Activated CD4-positive, CD25-positive, alpha-beta regulatory T cell (primary cell): ENCODE measurements around the gene DNM2.
"Not testable (repeated sequence)": the region's sequence is repeated elsewhere in the genome, so short reads cannot be mapped to it uniquely, and the experiment has no call there.

Source experiments
- DNase-seq, 4 experiments: peaks; one replicate each; lab custom pipeline; 2025; lab: John Stamatoyannopoulos, UW

Gene DNM2

GRCh38 chr19:10838377-10838776, 120.5 kb downstream of the DNM2 start:
- no peak for DNase-seq

DNA sequence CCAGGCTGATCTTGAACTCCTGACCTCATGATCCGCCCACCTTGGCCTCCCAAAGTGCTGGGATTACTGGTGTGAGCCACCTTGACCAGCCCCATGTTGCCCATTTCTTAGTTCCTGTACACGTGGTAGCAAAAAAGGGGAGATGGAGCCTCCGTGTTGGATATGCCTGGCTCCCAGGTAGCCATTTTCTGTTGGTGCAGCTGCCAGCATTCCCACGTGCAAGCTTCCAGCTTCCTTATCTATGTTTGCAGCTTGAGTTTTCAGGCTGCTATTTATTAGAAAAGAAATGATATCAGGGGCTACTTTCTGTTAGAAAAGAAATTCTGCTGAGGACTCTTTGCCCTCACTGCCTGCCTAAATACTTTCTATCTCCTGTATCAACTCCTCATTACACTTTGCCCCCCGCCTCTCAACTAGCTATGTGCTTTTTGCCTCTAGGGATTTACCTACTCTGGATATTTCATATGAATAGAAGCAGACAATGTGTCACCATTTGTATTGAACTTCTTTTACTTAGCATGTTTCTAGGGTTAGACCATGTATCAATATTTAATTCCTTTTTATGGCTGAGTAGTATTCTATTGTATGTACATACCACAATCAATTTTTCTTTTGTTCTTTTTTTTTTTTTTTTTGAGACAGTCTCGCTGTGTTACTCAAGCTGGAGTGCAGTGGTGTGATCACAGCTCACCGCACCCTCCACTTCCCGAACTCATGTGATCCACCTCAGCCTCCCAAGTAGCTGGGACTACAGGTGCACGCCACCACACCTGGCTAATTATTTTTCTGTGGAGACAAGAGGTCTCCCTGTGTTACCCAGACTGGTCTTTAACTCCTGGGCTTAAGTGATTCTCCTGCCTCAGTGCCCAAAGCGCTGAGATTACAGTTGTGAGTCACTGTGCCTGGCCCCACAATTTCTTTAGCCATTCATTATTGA, 121.5 kb downstream of the DNM2 start:
- DNase-seq = no peak

DNA sequence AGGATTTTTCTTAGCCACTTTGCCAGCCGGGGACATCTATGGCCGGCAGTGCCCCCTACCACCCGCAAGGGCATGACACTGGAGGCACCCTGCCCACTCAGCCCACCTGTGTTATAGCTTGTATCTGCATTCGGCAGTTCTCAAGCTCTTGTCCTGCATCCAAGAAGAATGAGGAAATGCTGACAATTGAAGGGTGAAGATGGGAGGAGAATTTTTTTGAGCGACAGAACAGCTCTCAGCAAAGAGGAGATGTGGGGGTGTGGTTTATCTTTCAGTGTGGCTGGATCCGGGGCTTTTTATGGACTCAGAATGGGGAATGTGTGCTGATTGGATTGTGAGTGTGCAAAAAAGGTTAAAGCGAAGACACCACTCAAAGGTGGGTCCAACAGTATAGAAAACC, 124.9 kb downstream of the DNM2 start:
- no peak for DNase-seq

DNA sequence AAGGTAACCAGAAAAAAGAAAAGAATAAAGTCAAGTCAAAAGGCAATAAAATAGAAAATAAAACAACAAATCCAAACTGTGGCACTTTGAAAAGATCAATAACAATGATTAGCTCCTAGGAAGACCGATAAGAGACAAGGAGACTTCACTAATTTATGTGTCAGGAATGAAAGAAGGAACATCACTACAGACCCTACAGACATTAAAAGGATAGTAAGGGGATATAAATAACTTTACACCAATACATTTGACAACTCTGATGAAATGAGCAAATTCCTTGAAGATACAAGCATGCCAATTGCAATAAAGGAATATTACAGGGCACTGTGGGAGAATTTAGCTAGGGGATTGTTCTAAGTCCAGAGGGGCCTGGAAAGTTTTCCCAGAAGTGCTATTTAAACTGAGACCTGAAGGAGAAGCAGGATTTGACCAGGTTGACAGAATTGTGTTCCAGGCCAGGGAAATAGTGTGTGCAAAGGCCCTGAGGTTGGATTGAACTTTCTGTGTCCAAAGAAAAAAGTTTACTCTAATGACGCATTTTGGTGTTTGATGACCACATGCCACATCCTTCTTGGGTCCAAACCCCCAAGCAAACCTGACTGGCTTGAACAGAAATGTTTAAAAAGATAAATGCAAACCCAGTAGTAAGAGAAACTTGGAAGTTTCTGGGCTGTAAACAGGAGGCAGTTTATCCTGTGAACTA, 128.8 kb downstream of the DNM2 start:
- DNase-seq = no peak

GRCh38 chr19:10848230-10848856, 130.5 kb downstream of the DNM2 start, which contains the start of gene C19orf38:
Gene C19orf38 (plus strand): TSS chr19:10848415. CDS start chr19:10848509, 94 bp downstream.
- DNase-seq = no peak

GRCh38 chr19:10850631-10851030, 132.8 kb downstream of the DNM2 start:
- DNase-seq = no peak

- no peak for DNase-seq
Measured at GRCh38 chr19:10852098-10852800, 134.4 kb downstream of the DNM2 start.

DNA sequence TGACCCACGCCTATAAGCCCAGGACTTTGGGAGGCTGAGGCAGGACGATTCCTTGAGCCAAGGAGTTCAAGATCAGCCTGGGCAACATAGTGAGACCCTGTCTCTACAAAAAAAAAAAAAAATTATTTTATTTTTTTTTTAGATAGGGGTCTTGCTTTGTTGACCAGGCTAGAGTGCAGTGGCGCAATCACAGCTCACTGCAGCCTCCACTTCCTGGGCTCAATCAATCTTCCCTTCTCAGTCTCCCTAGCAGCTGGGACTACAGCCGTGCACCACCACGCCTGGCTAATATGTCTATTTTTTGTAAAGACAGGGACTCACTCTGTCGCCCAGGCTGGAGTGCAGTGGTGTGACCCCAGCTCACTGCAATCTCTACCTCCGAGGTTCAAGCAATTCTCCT, 135.1 kb downstream of the DNM2 start:
- DNase-seq = no peak

- no peak for DNase-seq
Measured at GRCh38 chr19:10854350-10855089, 136.6 kb downstream of the DNM2 start.

DNA sequence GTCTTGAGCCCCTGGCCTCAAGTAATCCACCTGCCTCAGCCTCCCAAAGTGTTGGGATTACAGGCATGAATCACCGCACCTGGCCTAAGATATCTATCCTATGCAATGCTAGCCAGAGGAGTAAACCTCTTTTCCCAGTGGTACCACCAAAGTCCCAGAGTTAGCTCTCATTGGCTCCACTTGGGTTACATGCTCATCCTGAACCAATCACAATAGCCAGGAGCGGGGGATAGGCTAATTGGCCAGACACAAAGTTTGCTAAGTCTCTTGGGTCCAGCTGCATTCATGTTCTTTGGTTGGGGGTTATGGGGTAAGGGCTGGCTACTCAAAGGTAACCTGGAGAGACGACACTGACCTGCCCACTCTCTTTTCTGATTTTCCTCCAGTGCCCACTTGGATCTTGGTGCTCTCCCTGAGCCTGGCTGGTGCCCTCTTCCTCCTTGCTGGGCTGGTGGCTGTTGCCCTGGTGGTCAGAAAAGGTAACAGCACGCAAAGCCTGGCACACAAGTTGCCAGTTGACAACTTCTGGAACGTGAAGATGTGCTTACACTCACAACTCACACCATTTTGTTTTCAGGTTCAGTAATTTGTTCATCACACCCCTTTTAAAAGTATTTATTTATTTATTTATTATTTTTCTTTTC, 138.1 kb downstream of the DNM2 start:
- no peak for DNase-seq

GRCh38 chr19:10856899-10857298, 139.0 kb downstream of the DNM2 start:
- not testable (repeated sequence) for DNase-seq

DNA sequence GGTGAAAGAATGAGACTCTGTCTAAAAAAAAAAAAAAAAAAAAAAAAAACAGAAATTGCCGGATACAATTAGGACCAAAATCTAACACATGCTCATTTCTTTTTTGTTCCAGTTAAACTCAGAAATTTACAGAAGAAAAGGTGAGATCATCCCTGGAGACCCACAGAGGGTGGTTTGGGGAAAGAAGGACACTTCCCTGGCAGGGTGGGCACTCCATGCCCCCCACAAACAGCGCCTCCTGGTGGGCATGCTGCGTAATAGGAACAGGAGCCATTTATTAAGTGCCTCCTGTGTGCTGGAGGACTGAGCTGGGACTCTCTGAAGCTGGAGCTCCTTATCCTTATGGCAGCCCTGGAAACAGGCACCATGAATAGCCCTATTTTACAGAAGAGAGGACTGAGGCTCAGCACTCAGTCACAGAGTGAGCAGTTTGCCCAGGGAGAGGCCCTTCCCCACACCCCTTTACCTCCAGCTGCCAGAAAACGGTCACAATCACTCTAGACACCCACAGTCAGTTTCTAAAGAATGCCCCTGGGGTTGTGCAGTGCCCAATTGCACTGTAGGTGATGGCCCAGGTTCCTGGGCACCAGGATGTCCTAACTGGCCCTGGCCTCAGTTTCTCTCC, 140.4 kb downstream of the DNM2 start:
- no peak for DNase-seq

GRCh38 chr19:10861103-10861651, 143.3 kb downstream of the DNM2 start:
- no peak for DNase-seq

DNA sequence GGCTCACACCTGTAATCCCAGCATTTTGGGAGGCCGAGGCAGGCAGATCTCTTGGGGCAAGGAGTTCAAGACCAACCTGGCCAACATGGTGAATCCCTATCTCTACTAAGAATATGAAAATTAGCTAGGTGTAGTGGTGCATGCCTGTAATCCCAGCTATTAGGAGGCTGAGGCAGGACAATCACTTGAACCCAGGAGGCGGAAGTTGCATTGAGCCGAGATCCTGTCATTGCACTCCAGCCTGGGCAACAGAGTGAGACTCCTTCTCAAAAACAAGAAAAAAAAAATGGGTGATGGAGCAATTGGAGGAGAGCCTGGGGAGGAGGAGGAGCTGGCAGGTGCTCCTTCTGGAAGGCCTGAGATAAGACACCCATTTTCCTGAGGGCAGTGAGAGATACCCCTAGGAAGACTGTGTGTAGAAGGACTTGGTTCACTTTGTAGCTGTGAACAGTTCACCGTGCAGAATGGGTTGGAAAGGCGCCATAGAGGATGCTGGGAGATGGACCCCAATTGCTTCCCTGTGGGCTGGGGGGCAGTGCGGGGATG, 144.8 kb downstream of the DNM2 start:
- no peak for DNase-seq

DNA sequence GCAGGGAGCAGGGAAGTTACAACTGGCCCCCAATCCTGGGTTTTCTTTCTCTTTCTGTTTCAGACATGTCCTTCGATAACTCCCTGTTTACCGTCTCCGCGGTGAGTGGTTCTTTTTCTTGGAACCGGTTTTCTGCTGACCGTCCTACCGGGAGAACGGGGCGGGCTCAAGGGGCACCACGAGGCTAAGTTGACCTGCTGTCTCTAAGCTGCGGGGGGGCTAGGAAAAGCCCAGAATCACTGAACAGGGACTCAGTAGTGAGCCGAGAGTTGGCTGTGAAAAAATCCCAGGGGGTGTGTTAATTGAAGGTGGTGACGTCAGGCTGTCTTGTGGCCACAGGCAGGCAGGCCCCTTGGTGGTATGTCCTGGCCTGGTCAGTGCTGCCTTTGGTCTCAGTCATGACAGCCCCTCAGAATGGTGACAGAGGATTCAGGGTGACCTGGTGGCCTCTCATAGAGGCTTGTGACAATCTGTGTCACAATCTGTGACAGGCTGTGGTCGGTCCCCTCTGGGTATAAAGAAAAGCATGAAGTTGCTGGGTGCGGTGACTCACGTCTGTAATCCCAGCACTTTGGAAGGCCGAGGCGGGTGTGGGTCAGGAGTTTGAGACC, 145.3 kb downstream of the DNM2 start:
- DNase-seq = no peak

GRCh38 chr19:10864538-10864899, 146.6 kb downstream of the DNM2 start:
- peak; percentile 52 to 80 (median 64) for DNase-seq

- no peak for DNase-seq
Measured at GRCh38 chr19:10866495-10866894, 148.6 kb downstream of the DNM2 start.

DNA sequence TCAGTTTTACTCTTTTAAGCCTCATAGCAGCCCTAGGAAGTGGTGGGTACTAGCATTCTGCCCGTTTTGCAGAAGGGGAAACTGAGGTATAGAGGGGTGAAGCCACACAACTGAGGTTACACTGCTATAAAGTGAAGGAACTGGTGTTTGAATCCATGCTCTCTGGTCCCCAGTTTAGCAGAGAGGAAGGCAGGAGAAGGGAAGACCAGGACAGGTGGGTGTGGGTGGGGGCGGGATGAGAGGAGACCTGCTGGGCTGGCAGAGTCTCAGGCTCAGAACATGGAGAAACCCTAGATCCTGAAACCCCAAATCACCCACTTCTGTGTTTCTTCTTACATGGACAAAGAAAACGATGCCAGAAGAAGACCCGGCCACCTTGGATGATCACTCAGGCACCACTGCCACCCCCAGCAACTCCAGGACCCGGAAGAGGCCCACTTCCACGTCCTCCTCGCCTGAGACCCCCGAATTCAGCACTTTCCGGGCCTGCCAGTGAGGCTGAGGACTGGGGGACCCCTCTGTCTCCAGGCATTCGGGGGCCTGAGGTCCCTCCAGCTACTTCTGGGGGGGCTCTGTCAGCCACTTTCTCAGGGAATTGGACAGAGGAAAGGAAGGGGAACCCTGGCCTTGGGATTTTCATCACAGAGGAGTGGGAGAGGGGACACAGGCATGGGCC, 151.1 kb downstream of the DNM2 start:
- DNase-seq = no peak

DNA sequence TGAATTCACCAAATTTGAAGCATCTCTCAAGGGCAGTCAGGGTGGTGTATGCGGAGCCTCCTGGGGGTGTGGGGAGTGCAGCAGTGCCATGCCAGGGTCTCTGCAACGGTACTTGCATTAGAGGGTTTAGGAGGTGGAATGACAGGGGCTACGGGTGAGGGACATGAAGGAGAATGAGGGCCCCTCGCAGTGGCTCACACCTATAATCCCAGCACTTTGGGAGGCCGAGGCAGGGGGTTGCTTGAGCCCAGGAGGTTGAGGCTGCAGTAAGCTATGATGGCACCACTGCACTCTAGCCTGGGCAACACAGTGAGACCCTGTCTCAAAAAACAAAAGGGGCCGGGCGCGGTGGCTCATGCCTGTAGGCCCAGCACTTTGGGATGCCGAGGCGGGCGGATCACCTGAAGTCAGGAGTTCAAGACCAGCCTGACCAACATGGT, 152.0 kb downstream of the DNM2 start:
- DNase-seq = not testable (repeated sequence)
